Upper lobe of right lung (tissue), 1 donor: ENCODE data around the gene FAM72B. TPM values are rescaled to one million over a fixed set of nuclear protein-coding genes. Genes with fewer than 3 reads are reported as not detected.
A peak's percentile ranks its signal among the peaks of the same experiment; 100 is the strongest.
"Not testable (repeated sequence)": the region's sequence is repeated elsewhere in the genome, so short reads cannot be mapped to it uniquely, and the experiment has no call there.

Experiments
- ATAC-seq: fragments of 200-7000 bp; cut with Tn5 transposase; one replicate; pipeline ENCODE4 v1.9.1; 2020; ENCODE audit warnings: mild to moderate bottlenecking, moderate library complexity
- DNase-seq: peaks from one replicate; pipeline ENCODE4 v3.0.0-alpha.2; 2020
- H3K27ac ChIP-seq: fragments of 200-600 bp; one replicate; pipeline ENCODE4 v1.8.0; 2022
- H3K27me3 ChIP-seq: fragments of 200-600 bp; one replicate; pipeline ENCODE4 v1.8.0; 2022; ENCODE audit warnings: mild to moderate bottlenecking
- H3K36me3 ChIP-seq: fragments of 200-600 bp; one replicate; pipeline ENCODE4 v1.8.0; 2022
- H3K4me1 ChIP-seq: fragments of 200-600 bp; one replicate; pipeline ENCODE4 v1.8.0; 2022
- H3K4me3 ChIP-seq: fragments of 200-600 bp; one replicate; pipeline ENCODE4 v1.8.0; 2022; ENCODE audit warnings: mild to moderate bottlenecking
- H3K9me3 ChIP-seq: fragments of 200-600 bp; one replicate; pipeline ENCODE4 v1.8.0; 2022
- intact Hi-C: fragments of 100-400 bp; cut with DNase I; formaldehyde crosslinking; loops from one replicate; pipeline ENCODE4 v1.11.0; 2022
- total RNA-seq: library from RNA; stranded (reverse); fragmentation: NEBNext Ultra II Directional; extraction: Animal tissue kit (Norgen Biotek cat#: 25700); gene quantifications from one replicate; pipeline ENCODE4 v1.2.1, GENCODE V29; 2021
- TF ChIP-seq, protein P1 (sequence below): fragments of 200-600 bp; IDR thresholded peaks from one replicate; pipeline ENCODE4 v1.8.0; 2022; ENCODE audit warnings: antibody characterized with exemption
- donor health status: DM: no; HTN: yes; CAD: no; lungs with severe emphysema.

FAM72B gene
- total RNA-seq, 1 donor from 2014 or later, result 0.55 TPM

GRCh38 chr1:121155671-121156358, 28.3 kb downstream of the FAM72B start:
- H3K4me3 ChIP-seq, H3K27me3 ChIP-seq, H3K9me3 ChIP-seq, H3K4me1 ChIP-seq, DNase-seq, intact Hi-C loops, H3K36me3 ChIP-seq, H3K27ac ChIP-seq: not testable (repeated sequence)
- TF ChIP-seq, protein P1, sequence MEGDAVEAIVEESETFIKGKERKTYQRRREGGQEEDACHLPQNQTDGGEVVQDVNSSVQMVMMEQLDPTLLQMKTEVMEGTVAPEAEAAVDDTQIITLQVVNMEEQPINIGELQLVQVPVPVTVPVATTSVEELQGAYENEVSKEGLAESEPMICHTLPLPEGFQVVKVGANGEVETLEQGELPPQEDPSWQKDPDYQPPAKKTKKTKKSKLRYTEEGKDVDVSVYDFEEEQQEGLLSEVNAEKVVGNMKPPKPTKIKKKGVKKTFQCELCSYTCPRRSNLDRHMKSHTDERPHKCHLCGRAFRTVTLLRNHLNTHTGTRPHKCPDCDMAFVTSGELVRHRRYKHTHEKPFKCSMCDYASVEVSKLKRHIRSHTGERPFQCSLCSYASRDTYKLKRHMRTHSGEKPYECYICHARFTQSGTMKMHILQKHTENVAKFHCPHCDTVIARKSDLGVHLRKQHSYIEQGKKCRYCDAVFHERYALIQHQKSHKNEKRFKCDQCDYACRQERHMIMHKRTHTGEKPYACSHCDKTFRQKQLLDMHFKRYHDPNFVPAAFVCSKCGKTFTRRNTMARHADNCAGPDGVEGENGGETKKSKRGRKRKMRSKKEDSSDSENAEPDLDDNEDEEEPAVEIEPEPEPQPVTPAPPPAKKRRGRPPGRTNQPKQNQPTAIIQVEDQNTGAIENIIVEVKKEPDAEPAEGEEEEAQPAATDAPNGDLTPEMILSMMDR, result peak; percentile 22
- peak; percentile 33 for ATAC-seq

DNA sequence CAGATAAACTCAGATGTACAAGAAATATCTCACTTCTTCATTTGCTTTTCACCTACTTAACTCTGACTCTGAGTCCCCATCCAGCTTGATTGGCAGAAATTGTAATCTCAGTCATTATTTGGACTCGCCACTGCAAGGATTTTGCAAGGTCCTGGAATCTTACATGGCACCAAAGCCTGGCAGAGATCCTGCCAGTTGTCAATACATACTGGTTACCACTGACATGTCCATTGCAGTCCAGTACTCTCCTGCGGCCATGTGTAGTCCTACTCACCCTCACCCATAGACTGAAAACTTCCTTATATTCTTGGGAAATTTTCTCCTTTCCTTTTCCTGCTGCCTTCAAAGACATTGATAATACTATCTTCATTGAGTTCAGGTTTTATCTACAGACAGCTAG, 29.3 kb downstream of the FAM72B start:
- intact Hi-C loops, ATAC-seq, H3K4me3 ChIP-seq, H3K9me3 ChIP-seq, H3K4me1 ChIP-seq, H3K27me3 ChIP-seq, H3K27ac ChIP-seq, H3K36me3 ChIP-seq, DNase-seq: not testable (repeated sequence)

- H3K27ac ChIP-seq, H3K4me1 ChIP-seq, H3K9me3 ChIP-seq, H3K27me3 ChIP-seq, DNase-seq, H3K36me3 ChIP-seq, H3K4me3 ChIP-seq, ATAC-seq, intact Hi-C loops: not testable (repeated sequence)
These were observed 31.4 kb downstream of the FAM72B start for GRCh38 chr1:121152788-121153187.

- H3K36me3 ChIP-seq, intact Hi-C loops, H3K4me3 ChIP-seq, H3K9me3 ChIP-seq, H3K27me3 ChIP-seq, DNase-seq, H3K27ac ChIP-seq, H3K4me1 ChIP-seq: not testable (repeated sequence)
- ATAC-seq, result peak; percentile 30
These were observed 32.8 kb downstream of the FAM72B start for GRCh38 chr1:121151294-121151693.

DNA sequence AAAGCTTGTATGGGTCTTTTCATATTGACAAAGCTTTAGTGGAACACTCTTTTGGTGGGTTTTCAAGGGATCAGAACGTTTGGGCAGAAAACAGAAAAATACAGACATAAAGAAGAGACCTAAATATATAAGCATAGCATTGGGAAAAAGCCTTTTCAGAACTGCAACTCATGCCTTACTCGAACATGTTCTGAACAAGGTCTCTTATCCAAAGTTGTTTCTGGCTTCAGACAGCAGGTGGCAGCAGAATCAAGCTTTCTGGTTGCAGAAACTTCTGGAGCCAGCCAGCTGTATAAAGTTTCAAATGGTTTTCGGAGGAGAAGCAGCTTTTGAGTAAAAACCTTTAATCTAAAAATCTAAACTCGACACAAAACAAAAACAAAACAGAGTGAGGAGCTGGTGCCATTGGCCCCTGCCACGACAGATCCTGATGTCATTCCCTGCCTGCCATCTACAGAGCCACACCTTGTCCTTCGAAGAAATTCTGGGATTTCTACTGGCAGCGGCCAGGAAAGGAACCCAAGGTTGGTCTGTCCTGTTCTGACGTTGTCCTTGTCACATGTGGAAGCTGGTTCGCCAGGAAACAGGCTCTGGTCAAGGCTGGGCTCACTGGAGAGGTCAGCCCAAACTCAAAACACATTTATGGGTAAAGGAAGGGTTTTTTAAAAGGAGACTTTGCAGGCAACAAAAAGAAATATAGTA, 35.5 kb downstream of the FAM72B start:
- H3K36me3 ChIP-seq, DNase-seq, H3K4me3 ChIP-seq, H3K4me1 ChIP-seq, H3K9me3 ChIP-seq, H3K27ac ChIP-seq, intact Hi-C loops, H3K27me3 ChIP-seq: not testable (repeated sequence)
- TF ChIP-seq, protein P1, result peak; percentile 30
- ATAC-seq, result peak; percentile 90

- H3K27me3 ChIP-seq, ATAC-seq, H3K36me3 ChIP-seq, H3K27ac ChIP-seq, H3K4me1 ChIP-seq, H3K4me3 ChIP-seq, DNase-seq, intact Hi-C loops, H3K9me3 ChIP-seq: not testable (repeated sequence)
These were observed 43.7 kb downstream of the FAM72B start for GRCh38 chr1:121140393-121140792.

DNA sequence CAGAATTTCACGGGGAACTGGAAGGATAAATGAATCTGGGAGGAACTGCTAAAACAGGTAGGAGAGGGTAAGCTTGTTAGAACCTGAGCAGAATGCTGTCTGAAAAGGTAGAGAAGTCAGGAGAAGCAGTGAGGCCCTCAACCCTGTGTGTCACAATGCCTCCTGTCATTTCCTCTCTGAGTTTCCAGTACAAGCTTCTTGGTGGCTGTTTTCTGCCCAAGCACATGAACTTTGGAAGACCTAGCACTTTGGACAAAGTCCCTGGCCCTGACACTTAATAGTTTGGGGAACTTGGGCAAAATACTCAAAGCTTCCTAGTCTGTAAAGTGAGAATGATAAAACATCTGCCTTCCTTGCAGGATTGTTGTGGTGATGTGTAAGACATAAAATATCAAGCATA, 52.6 kb downstream of the FAM72B start:
- H3K27ac ChIP-seq, H3K4me3 ChIP-seq, H3K36me3 ChIP-seq, H3K27me3 ChIP-seq, intact Hi-C loops, H3K4me1 ChIP-seq, H3K9me3 ChIP-seq, DNase-seq: not testable (repeated sequence)
- peak; percentile 42 for ATAC-seq

GRCh38 chr1:121118480-121118824, 65.7 kb downstream of the FAM72B start:
- intact Hi-C loops, DNase-seq, H3K36me3 ChIP-seq, H3K27me3 ChIP-seq, H3K4me1 ChIP-seq, H3K27ac ChIP-seq, H3K9me3 ChIP-seq: not testable (repeated sequence)
- H3K4me3 ChIP-seq, result peak overlapping the region; percentile 38
- ATAC-seq, result peak; percentile 19

Other genes starting within 250 kb of the FAM72B start
- gene SRGAP2C, start 635 bp upstream of the FAM72B start, total RNA-seq, result 36.0 TPM